Stimulated activated CD8-positive, alpha-beta memory T cell treated with anti-CD3 and anti-CD28 coated beads, Interleukin-2, amount 100 ng/mL, for 48 hours (primary cell): ENCODE measurements around the gene COL19A1.
A peak's percentile ranks its signal among the peaks of the same experiment; 100 is the strongest.
"Not testable (repeated sequence)": the region's sequence is repeated elsewhere in the genome, so short reads cannot be mapped to it uniquely, and the experiment has no call there.

Source experiments
- DNase-seq, 2 donors: peaks; one replicate each; pipeline ENCODE4 v3.0.0-alpha.2; 2020; ENCODE audit warnings: low read depth in 2 of 2

The COL19A1 gene

GRCh38 chr6:69866770-69867638, 648 bp downstream of the COL19A1 start:
- DNase-seq, result peak; percentile 41 to 44

GRCh38 chr6:69867639-69867976, 1.3 kb downstream of the COL19A1 start:
- no peak for DNase-seq

GRCh38 chr6:69868252-69868804, 2.0 kb downstream of the COL19A1 start:
- no peak for DNase-seq

GRCh38 chr6:69868961-69869360, 2.6 kb downstream of the COL19A1 start:
- no peak for DNase-seq

GRCh38 chr6:69871107-69871506, 4.8 kb downstream of the COL19A1 start:
- DNase-seq, result no peak

- DNase-seq, result no peak
Observed at GRCh38 chr6:69873291-69873690, 6.9 kb downstream of the COL19A1 start.

- DNase-seq, result no peak
Observed at GRCh38 chr6:69875715-69876114, 9.4 kb downstream of the COL19A1 start.

- DNase-seq, result no peak
Observed at GRCh38 chr6:69878795-69879194, 12.4 kb downstream of the COL19A1 start.

- no peak for DNase-seq
Observed at GRCh38 chr6:69880601-69881000, 14.2 kb downstream of the COL19A1 start.

- no peak for DNase-seq
Observed at GRCh38 chr6:69881322-69882151, 15.2 kb downstream of the COL19A1 start.

- no peak for DNase-seq
Observed at GRCh38 chr6:69883551-69883950, 17.2 kb downstream of the COL19A1 start.

GRCh38 chr6:69884231-69884630, 17.9 kb downstream of the COL19A1 start:
- no peak for DNase-seq

GRCh38 chr6:69887026-69887425, 20.7 kb downstream of the COL19A1 start:
- no peak for DNase-seq

- no peak for DNase-seq
Observed at GRCh38 chr6:69887714-69888345, 21.5 kb downstream of the COL19A1 start.

- DNase-seq, result no peak
Observed at GRCh38 chr6:69888482-69889233, 22.3 kb downstream of the COL19A1 start.

GRCh38 chr6:69889234-69889974, 23.0 kb downstream of the COL19A1 start:
- not testable (repeated sequence) for DNase-seq

GRCh38 chr6:69892561-69892960, 26.2 kb downstream of the COL19A1 start:
- not testable (repeated sequence) for DNase-seq

- not testable (repeated sequence) for DNase-seq
Observed at GRCh38 chr6:69893266-69893665, 26.9 kb downstream of the COL19A1 start.

GRCh38 chr6:69894578-69895347, 28.4 kb downstream of the COL19A1 start:
- DNase-seq, result no peak

- no peak for DNase-seq
Observed at GRCh38 chr6:69895396-69895795, 29.0 kb downstream of the COL19A1 start.
